Measurements from ENCODE around the gene SLC15A1.

- TF ChIP-seq CTCF (optimal IDR thresholded peaks at IDR 0.05 in 1 of 3, IDR thresholded peaks at IDR 0.05 in 1 of 3, conservative IDR thresholded peaks at IDR 0.05 in 1 of 3; ENCODE audit: extremely low read depth in 1 of 3, insufficient read depth in 2 of 3, low read length in 3 of 3) (no peak), EZH2 (IDR thresholded peaks at IDR 0.05; ENCODE audit: low read length) (no peak)
These were observed 111.4 kb downstream of the SLC15A1 start for GRCh38 chr13:98641075-98641474.

Measured in keratinocyte (primary cell).